Kidney (tissue), 14 donors: ENCODE results near the gene NRF1. TPM values are rescaled to one million over a fixed set of nuclear protein-coding genes. Genes with fewer than 3 reads are reported as not detected.

ENCODE experiments used
- DNase-seq, 5 donors: peaks; one replicate each; pipeline ENCODE4 v3.0.0-alpha.2; 2013 to 2020
- FAIRE-seq: peaks from 2 replicates; lab custom pipeline; 2012; peaks lifted over from hg19 to GRCh38; lab: Jason Lieb, UNC
- H3K27ac ChIP-seq, 2 donors: one replicate each; pipeline ENCODE4 v1.7.0; 2013; ENCODE audit warnings: low read depth in 2 of 2, low read length in 2 of 2, inconsistent platforms in 1 of 2
- H3K27me3 ChIP-seq: one replicate; pipeline ENCODE4 v1.7.1; 2013; ENCODE audit warnings: low read length, inconsistent platforms; ENCODE audit not compliant: control insufficient read depth, insufficient read depth
- H3K36me3 ChIP-seq, 3 donors: one replicate each; pipeline versions ENCODE4 v1.7.0 to v1.7.1; 2013; ENCODE audit warnings: low read length in 3 of 3, control low read depth in 1 of 3, inconsistent platforms in 1 of 3; ENCODE audit not compliant: insufficient read depth in 3 of 3, control insufficient read depth in 2 of 3
- H3K4me1 ChIP-seq, 3 donors: one replicate each; pipeline versions ENCODE4 v1.7.0 to v1.7.1; 2013; ENCODE audit warnings: low read length in 3 of 3, inconsistent platforms in 1 of 3, low read depth in 1 of 3; ENCODE audit not compliant: control insufficient read depth in 2 of 3, insufficient read depth in 2 of 3
- H3K4me3 ChIP-seq, 3 donors: one replicate each; pipeline versions ENCODE4 v1.7.0 to v1.8.1; 2013; ENCODE audit warnings: low read length in 3 of 3, control low read depth in 1 of 3, inconsistent platforms in 1 of 3
- H3K9ac ChIP-seq, 3 donors: one replicate each; pipeline versions ENCODE4 v1.7.0 to v1.7.1; 2013; ENCODE audit warnings: low read length in 3 of 3, control low read depth in 1 of 3, inconsistent platforms in 1 of 3
- H3K9me3 ChIP-seq, 3 donors: one replicate each; pipeline versions ENCODE4 v1.7.0 to v1.7.1; 2013; ENCODE audit warnings: low read length in 3 of 3, control low read depth in 1 of 3, inconsistent platforms in 1 of 3; ENCODE audit not compliant: control insufficient read depth in 2 of 3, insufficient read depth in 1 of 3
- intact Hi-C: fragments of 100-400 bp; cut with DNase I; formaldehyde crosslinking; loops from one replicate; pipeline ENCODE4 v1.11.1; 2022
- polyA plus RNA-seq: library from polyadenylated mRNA; stranded (reverse); fragments of 350-450 nt; fragmentation: Illumina TruSeq; extraction: RNeasy Lipid Tissue Mini Kit (QIAGEN cat#74804); gene quantifications from one replicate; pipeline ENCODE4 v1.2.3, GENCODE V29; 2014; ENCODE audit warnings: low read depth, low replicate concordance; ENCODE audit not compliant: insufficient read depth
- total RNA-seq: library from RNA; stranded (reverse); fragmentation: NEBNext Ultra II Directional; extraction: Animal tissue kit (Norgen Biotek cat#: 25700); gene quantifications from one replicate; pipeline ENCODE4 v1.2.1, GENCODE V29; 2021
- TF ChIP-seq, protein P1 (sequence below): IDR thresholded peaks from 3 replicates; pipeline ENCODE4 v1.5.1; 2012; ENCODE audit warnings: mild to moderate bottlenecking, moderate library complexity, borderline replicate concordance; ENCODE audit not compliant: insufficient read depth; ENCODE audit errors: extremely low read depth
- donor health status: control.
- donor health status: control.
- donor health status: control.
- donor health status: control.
- donor health status: control.
- donor health status: DM: yes; HTN: yes; CAD: no.
- donor health status: Normal renal cell carcinoma (clear cell type).

The NRF1 gene
- total and polyA plus RNA-seq, 2 donors from 2014 or later, result 8.8 to 19.4 TPM

DNA sequence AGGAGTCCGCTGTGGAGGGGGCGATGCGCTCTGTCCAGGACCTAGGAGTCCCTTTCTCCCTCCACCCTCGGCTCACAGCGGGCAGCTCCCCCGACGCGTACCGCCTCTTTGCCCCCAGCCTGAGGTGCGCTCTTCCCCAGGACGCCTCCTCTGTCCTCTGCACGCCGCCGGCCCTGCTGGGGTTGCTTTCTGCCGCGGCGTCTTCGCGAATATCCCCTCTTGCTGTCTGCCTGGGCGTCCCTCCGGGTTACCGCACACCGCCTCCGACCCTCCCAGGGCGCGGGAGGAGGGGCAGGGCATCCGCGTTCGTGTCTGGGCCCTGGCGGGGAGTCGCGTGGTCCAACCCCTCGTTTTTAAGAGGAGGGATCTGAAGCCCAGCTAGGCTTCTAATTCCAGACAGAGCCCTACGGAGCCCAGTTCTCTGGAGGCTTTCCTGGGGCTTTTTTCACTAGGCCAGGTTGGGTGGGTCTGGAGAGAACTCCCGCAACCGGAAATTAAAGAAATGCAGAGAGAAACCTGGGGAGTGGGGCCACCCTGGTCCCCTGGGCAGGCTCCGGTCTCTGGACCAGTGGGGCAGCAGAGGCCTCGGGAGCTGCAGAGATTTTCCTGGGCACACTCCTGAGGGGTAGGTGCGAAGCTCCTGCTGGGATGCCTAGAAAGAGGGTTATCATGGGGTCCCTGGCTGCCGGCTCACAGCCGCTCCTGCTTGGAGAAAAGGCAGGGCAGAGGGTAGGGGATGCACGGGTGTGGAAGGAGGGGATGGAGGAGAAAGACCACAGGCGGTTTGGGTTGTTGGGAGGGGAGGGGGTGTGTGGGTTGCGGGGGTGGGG, 174.4 kb downstream of the NRF1 start:
- Histone ChIP-seq H3K27ac (no peak overlapping the region), H3K9ac (no peak overlapping the region), H3K36me3 (no peaks in the 10 kb centered on the region), H3K27me3 (peaks cover 39% of the 10 kb centered on the region), H3K9me3 (no peaks in the 10 kb centered on the region), H3K4me3 (no peak overlapping the region), H3K4me1 (peaks cover 0 to 15% (median 3%) of the 10 kb centered on the region in 3 donors)
- FAIRE-seq (no peak), DNase-seq (peak in 2 of 5 donors; percentile 29 to 36)
- TF ChIP-seq, protein P1, sequence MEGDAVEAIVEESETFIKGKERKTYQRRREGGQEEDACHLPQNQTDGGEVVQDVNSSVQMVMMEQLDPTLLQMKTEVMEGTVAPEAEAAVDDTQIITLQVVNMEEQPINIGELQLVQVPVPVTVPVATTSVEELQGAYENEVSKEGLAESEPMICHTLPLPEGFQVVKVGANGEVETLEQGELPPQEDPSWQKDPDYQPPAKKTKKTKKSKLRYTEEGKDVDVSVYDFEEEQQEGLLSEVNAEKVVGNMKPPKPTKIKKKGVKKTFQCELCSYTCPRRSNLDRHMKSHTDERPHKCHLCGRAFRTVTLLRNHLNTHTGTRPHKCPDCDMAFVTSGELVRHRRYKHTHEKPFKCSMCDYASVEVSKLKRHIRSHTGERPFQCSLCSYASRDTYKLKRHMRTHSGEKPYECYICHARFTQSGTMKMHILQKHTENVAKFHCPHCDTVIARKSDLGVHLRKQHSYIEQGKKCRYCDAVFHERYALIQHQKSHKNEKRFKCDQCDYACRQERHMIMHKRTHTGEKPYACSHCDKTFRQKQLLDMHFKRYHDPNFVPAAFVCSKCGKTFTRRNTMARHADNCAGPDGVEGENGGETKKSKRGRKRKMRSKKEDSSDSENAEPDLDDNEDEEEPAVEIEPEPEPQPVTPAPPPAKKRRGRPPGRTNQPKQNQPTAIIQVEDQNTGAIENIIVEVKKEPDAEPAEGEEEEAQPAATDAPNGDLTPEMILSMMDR, result no peak
- intact Hi-C loops, result no loop called here

DNA sequence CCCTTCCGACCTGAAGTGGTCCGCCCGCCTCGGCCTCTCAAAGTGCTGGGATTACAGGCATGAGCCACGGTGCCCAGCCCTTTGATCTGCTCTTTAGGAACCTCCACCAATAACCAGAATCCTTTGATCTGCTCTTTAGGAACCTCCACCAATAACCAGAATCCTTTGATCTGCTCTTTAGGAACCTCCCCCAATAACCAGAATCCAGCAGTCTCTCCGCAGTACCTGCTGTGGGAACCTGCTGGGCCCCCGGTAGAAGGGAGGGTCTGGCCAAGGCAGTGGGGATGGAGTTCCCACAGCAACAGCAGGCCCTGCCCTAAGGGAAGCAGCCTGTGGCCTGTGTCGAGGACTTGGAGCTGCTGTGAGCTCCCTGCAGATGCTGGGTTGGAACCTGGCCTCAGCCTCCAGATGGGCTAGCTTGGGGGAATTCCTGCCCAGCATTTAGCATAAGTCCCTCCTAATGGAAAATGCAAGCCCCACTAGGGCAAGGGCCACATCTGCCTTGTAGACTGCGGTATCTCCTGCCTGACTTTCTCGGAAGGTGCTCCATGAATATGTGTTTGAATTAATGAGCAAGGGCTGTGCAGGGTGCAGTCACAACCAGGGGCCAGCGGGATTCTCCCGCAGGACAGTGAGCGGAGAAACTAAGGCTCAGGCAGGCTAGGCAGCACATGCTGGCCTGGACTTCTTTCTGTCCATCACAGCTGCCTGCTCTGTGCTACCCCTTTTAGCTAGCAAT, 175.5 kb downstream of the NRF1 start:
- no peaks in the 10 kb centered on the region for H3K9me3 ChIP-seq
- FAIRE-seq, result no peak
- intact Hi-C loops, result no loop called here
- peaks cover 0 to 15% (median 0%) of the 10 kb centered on the region in 3 donors for H3K4me1 ChIP-seq
- peaks cover 32% of the 10 kb centered on the region for H3K27me3 ChIP-seq
- H3K27ac ChIP-seq, result no peak overlapping the region
- no peaks in the 10 kb centered on the region for H3K36me3 ChIP-seq
- DNase-seq, result no peak
- H3K9ac ChIP-seq, result no peak overlapping the region
- TF ChIP-seq, protein P1, result no peak
- H3K4me3 ChIP-seq, result no peak overlapping the region

DNA sequence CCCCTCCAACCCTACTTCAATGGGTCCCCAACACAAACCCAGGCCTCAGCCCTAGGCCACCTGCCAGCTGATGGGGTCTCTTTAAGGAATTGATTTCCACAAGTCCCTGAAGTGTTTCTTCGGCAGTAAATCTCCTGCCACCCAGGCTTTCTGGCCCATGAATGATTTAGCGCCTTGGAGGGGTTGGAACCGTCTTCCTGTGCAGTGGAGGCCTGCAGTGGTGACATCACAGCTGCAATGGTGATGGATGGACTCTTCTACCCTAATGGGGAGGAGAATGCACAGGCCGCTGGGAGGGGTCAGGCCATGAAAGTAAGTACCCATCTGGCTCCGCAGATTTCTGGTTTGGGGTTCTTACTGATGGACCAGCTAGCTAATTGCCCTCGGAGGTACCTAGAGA, 177.5 kb downstream of the NRF1 start:
- H3K27me3 ChIP-seq, result peaks cover 16% of the 10 kb centered on the region
- peaks cover 0 to 5% (median 0%) of the 10 kb centered on the region in 3 donors for H3K4me1 ChIP-seq
- TF ChIP-seq, protein P1, result no peak
- no peak overlapping the region for H3K9ac ChIP-seq
- H3K9me3 ChIP-seq, result no peaks in the 10 kb centered on the region
- no peak overlapping the region for H3K4me3 ChIP-seq
- no peaks in the 10 kb centered on the region for H3K36me3 ChIP-seq
- FAIRE-seq (no peak), DNase-seq (peak in 2 of 5 donors; percentile 38 to 51)
- intact Hi-C loops, result no loop called here
- H3K27ac ChIP-seq, result no peak overlapping the region
